Measurements from ENCODE around the gene PRR14. TPM values are rescaled to one million over a fixed set of nuclear protein-coding genes. Genes with fewer than 3 reads are reported as not detected.

The PRR14 gene
- total and polyA plus RNA-seq, 10 of the 15 experiments (the other 5 are each of a cell fraction or from before 2014, with no cell fraction given) = 2.5 to 66.8 (median 19.2) TPM

DNA sequence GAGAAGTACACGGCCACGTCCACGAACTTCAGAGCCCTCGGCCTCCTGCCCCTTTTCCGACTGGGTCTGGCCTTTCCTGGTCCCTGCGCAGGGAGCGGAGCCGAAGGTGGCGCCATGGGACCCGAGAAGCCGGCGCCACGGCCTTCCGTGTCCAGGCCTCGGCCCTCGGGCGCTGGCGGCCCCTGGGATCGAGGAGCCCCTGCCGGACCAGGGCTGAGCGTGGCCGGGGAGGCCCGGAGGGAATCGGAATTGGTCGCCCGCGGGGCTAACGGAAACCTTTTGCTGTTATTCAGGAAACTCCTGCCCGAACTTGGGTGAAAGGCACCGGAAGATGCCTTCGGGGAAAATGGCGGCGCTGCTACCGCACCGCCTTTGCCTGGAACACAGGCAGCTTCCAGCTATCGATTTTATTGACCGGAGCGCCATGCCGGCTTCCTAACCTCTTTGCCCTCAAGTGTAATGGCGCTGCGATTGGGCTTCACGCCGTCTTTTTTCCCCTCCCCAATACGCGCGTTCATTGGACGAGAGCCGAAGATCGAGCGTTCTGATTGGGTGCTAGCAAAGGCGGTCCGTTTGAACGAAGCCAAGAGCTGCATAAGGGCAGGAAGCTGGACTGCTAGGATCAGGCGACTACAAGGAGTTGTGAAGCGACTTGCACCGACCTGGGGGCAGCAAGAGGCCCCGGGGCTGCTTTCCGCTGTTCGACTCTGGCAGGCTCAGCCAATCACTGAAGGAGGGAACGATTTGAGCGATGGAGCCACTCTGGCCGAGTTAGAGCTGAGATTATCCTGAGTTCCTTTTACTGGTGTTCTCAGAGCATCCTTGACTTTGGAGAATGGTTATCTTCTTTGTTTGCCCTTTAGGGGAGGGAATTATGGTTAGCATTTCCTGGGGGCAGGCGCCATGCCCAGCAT, 40.6 kb upstream of the PRR14 start, which contains the start of gene ZNF689 (continued):
- TF ChIP-seq NR2C1 (IDR thresholded peaks at IDR 0.05) (peak; percentile 90), SMAD1 (IDR thresholded peaks at IDR 0.05; ENCODE audit: low read depth, partially characterized antibody) (no peak), NBN (IDR thresholded peaks at IDR 0.05) (peak; percentile 57; the same call in 1 of the 2 replicates), KAT2A (conservative IDR thresholded peaks at IDR 0.05; ENCODE audit: control insufficient read depth, low read depth, low read length) (no peak), POLR2A (IDR thresholded peaks at IDR 0.05; ENCODE audit: low read depth, low read length) (peak; percentile 74), FOXM1 (IDR thresholded peaks at IDR 0.05; ENCODE audit: low read depth, low read length) (peak; percentile 89), POLR2AphosphoS2 (IDR thresholded peaks at IDR 0.05; ENCODE audit: low read depth, low read length) (0 out of 2 replicates have a peak, but pooled peaks have one; percentile 34), SMC3 (IDR thresholded peaks at IDR 0.05; ENCODE audit: borderline replicate concordance, low read length) (no peak), SKIL (IDR thresholded peaks at IDR 0.05; ENCODE audit: low read depth, poor library complexity, severe bottlenecking) (peak; percentile 76), POU2F2 (IDR thresholded peaks at IDR 0.05; ENCODE audit: borderline replicate concordance, low read depth, low read length) (no peak), HDAC6 (IDR thresholded peaks at IDR 0.05; ENCODE audit: unreplicated experiment) (no peak), MYB (IDR thresholded peaks at IDR 0.05; ENCODE audit: borderline replicate concordance, low read depth, low read length) (peak; percentile 68; the same call in 1 of the 2 replicates), NR2F1 (conservative IDR thresholded peaks at IDR 0.05) (peak; percentile 59; the same call in 1 of the 2 replicates), MTA2 (IDR thresholded peaks at IDR 0.05; ENCODE audit: low read depth) (no peak), USF2 (IDR thresholded peaks at IDR 0.05; ENCODE audit: borderline replicate concordance, low read depth, low read length) (no peak), EGR1 (IDR thresholded peaks at IDR 0.05; ENCODE audit: borderline replicate concordance in 1 of 2, low read depth in 2 of 2, low read length in 2 of 2) (0 out of 3 replicates have a peak, but pooled peaks of 1 of the 2 experiments have one; percentile 11), CREM (IDR thresholded peaks at IDR 0.05; ENCODE audit: low read depth) (peak; percentile 87), BMI1 (IDR thresholded peaks at IDR 0.05; ENCODE audit: borderline replicate concordance) (no peak), ZNF384 (IDR thresholded peaks at IDR 0.05; ENCODE audit: borderline replicate concordance, low read depth, low read length) (peak; percentile 49; the same call in 1 of the 2 replicates), DPF2 (IDR thresholded peaks at IDR 0.05) (0 out of 2 replicates have a peak, but pooled peaks have one; percentile 56), SPI1 (IDR thresholded peaks at IDR 0.05; ENCODE audit: borderline replicate concordance, insufficient read depth, low read depth, low read length) (no peak; the same call in 1 of the 2 replicates), KDM1A (IDR thresholded peaks at IDR 0.05; ENCODE audit: borderline replicate concordance) (no peak), SIX5 (IDR thresholded peaks at IDR 0.05; ENCODE audit: low read depth, low read length, severe bottlenecking) (peak; percentile 95), TAF1 (IDR thresholded peaks at IDR 0.05; ENCODE audit: borderline replicate concordance, low read depth, low read length) (peak; percentile 91)
- TF ChIP-seq, protein P1, sequence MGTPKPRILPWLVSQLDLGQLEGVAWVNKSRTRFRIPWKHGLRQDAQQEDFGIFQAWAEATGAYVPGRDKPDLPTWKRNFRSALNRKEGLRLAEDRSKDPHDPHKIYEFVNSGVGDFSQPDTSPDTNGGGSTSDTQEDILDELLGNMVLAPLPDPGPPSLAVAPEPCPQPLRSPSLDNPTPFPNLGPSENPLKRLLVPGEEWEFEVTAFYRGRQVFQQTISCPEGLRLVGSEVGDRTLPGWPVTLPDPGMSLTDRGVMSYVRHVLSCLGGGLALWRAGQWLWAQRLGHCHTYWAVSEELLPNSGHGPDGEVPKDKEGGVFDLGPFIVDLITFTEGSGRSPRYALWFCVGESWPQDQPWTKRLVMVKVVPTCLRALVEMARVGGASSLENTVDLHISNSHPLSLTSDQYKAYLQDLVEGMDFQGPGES (IDR thresholded peaks at IDR 0.05) = peak; percentile 98
